GM10266 (cell line): ENCODE results near the gene KEL.

Experiments used
- DNase-seq: peaks from one replicate; pipeline ENCODE4 v3.0.0; 2012; ENCODE audit errors: extremely low spot score
- TF ChIP-seq, protein P1 (sequence below): IDR thresholded peaks from 2 replicates; pipeline ENCODE4 v1.5.1; 2012; ENCODE audit warnings: mild to moderate bottlenecking, low read depth; ENCODE audit not compliant: control insufficient read depth, insufficient read depth; ENCODE audit errors: missing control alignments

Gene KEL

GRCh38 chr7:142974626-142975025 is 12.5 kb upstream of the KEL start:
- TF ChIP-seq, protein P1, sequence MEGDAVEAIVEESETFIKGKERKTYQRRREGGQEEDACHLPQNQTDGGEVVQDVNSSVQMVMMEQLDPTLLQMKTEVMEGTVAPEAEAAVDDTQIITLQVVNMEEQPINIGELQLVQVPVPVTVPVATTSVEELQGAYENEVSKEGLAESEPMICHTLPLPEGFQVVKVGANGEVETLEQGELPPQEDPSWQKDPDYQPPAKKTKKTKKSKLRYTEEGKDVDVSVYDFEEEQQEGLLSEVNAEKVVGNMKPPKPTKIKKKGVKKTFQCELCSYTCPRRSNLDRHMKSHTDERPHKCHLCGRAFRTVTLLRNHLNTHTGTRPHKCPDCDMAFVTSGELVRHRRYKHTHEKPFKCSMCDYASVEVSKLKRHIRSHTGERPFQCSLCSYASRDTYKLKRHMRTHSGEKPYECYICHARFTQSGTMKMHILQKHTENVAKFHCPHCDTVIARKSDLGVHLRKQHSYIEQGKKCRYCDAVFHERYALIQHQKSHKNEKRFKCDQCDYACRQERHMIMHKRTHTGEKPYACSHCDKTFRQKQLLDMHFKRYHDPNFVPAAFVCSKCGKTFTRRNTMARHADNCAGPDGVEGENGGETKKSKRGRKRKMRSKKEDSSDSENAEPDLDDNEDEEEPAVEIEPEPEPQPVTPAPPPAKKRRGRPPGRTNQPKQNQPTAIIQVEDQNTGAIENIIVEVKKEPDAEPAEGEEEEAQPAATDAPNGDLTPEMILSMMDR: no peak
- DNase-seq: no peak

DNA sequence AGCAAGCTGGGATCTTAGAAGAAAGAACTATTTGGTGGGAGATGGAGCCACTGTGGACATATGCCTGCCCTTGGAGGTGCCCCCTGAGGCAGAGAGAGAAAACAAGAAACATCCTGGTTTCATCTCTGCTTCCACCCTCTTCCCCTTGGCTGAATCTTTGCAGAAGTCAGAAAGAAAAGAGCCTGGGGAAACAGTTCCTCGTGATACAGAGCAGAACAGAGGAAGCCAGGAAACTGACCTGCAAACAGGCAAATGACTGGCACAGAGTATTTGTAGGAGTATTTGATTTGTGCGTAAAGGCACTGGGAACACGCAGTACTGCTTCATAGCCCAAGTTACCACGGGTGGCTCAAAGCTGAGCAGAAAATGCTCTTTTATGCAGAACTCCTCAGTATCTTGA is 7.0 kb upstream of the KEL start:
- no peak for DNase-seq
- TF ChIP-seq, protein P1: no peak

GRCh38 chr7:142968229-142968628 is 6.1 kb upstream of the KEL start:
- TF ChIP-seq, protein P1: no peak
- no peak for DNase-seq

- TF ChIP-seq, protein P1: no peak
- no peak for DNase-seq
Measured at GRCh38 chr7:142964502-142965246, 2.5 kb upstream of the KEL start.

GRCh38 chr7:142963993-142964392 is 1.8 kb upstream of the KEL start:
- TF ChIP-seq, protein P1: no peak
- DNase-seq: no peak

GRCh38 chr7:142962991-142963390 is 828 bp upstream of the KEL start:
- no peak for DNase-seq
- TF ChIP-seq, protein P1: no peak

GRCh38 chr7:142961595-142961972 is 579 bp downstream of the KEL start:
- TF ChIP-seq, protein P1: no peak

More at GRCh38 chr7:142961595-142961972, 579 bp downstream of the KEL start:
- no peak for DNase-seq
